H1 (cell line): ENCODE measurements around the gene DCBLD1. TPM values are rescaled to one million over a fixed set of nuclear protein-coding genes. Genes with fewer than 3 reads are reported as not detected.
A peak's percentile ranks its signal among the peaks of the same experiment; 100 is the strongest.

Source experiments
- CTCF ChIA-PET: fragments of 300-600 bp; sonication (Branson Sonifier 250); formaldehyde crosslinking; loops from one replicate; lab custom pipeline; 2021; ENCODE audit not compliant: partially characterized antibody; lab: Charles Lee
- POLR2A ChIA-PET: fragments of 300-600 bp; sonication (Branson Sonifier 250); formaldehyde crosslinking; loops from one replicate; lab custom pipeline; 2021; ENCODE audit warnings: inconsistent platforms; ENCODE audit not compliant: partially characterized antibody; lab: Charles Lee
- DNase-seq, 2 experiments: peaks; one replicate each; pipeline versions ENCODE4 v3.0.0 to v3.0.0-alpha.2; 2010 to 2022; ENCODE audit warnings: low spot score in 2 of 2, low read depth in 1 of 2, mixed read lengths in 1 of 2
- FAIRE-seq: peaks from 2 replicates; lab custom pipeline; 2011; peaks lifted over from hg19 to GRCh38; lab: Jason Lieb, UNC
- H2AFZ ChIP-seq: 2 replicates; pipeline ENCODE4 v1.8.1; 2012; ENCODE audit warnings: low read length, inconsistent platforms
- H2AK5ac ChIP-seq: 2 replicates; pipeline ENCODE4 v1.6.1; 2013; ENCODE audit warnings: low read depth, low read length
- H2BK120ac ChIP-seq: replicated peaks from 2 replicates; pipeline ENCODE3; 2013; ENCODE audit warnings: low read depth, low read length, inconsistent platforms
- H2BK12ac ChIP-seq: 2 replicates; pipeline ENCODE4 v1.6.1; 2013; ENCODE audit warnings: low read depth, low read length
- H2BK15ac ChIP-seq: 2 replicates; pipeline ENCODE4 v1.6.1; 2013; ENCODE audit warnings: low read length
- H2BK20ac ChIP-seq: 2 replicates; pipeline ENCODE4 v1.6.1; 2013; ENCODE audit warnings: low read length
- H2BK5ac ChIP-seq: 2 replicates; pipeline ENCODE4 v1.6.1; 2013; ENCODE audit warnings: low read depth, low read length
- H3K14ac ChIP-seq: 2 replicates; pipeline ENCODE4 v1.6.1; 2013; ENCODE audit warnings: inconsistent platforms; ENCODE audit not compliant: insufficient read length
- H3K18ac ChIP-seq: 2 replicates; pipeline ENCODE4 v1.6.1; 2013; ENCODE audit warnings: low read length; ENCODE audit errors: extremely low read depth
- H3K23ac ChIP-seq: 2 replicates; pipeline ENCODE4 v1.6.1; 2013; ENCODE audit warnings: inconsistent platforms; ENCODE audit not compliant: insufficient read length
- H3K23me2 ChIP-seq: 2 replicates; pipeline ENCODE4 v1.6.1; 2013; ENCODE audit warnings: low read depth, low read length
- H3K27ac ChIP-seq: 2 replicates; pipeline ENCODE4 v1.6.1; 2011; ENCODE audit warnings: low read depth, low read length, inconsistent platforms
- H3K27me3 ChIP-seq, 4 experiments: replicated peaks in 1 of 4; 1 replicate in 1 of 4; 2 replicates in 3 of 4; pipeline versions ENCODE4 v1.6.1 to v1.8.1; 2011 to 2013; ENCODE audit warnings: low read length in 3 of 4, mild to moderate bottlenecking in 3 of 4, inconsistent platforms in 2 of 4, mixed read lengths in 2 of 4, moderate library complexity in 1 of 4; ENCODE audit not compliant: control insufficient read depth in 3 of 4, insufficient read depth in 3 of 4; ENCODE audit errors: extremely low read depth in 1 of 4
- H3K36me3 ChIP-seq, 4 experiments: 2 replicates each; pipeline versions ENCODE4 v1.6.1 to v1.8.1; 2011 to 2013; ENCODE audit warnings: mild to moderate bottlenecking in 4 of 4, low read length in 3 of 4, moderate library complexity in 2 of 4, control low read depth in 1 of 4, inconsistent platforms in 1 of 4; ENCODE audit not compliant: insufficient read depth in 4 of 4, control insufficient read depth in 2 of 4
- H3K4ac ChIP-seq: replicated peaks from 2 replicates; pipeline ENCODE3; 2013; ENCODE audit warnings: low read length, low read depth, mixed read lengths, inconsistent platforms; ENCODE audit not compliant: insufficient read length
- H3K4me1 ChIP-seq, 4 experiments: replicated peaks in 1 of 4; 1 replicate in 1 of 4; 2 replicates in 3 of 4; pipeline versions ENCODE4 v1.6.1 to v1.8.1; 2011 to 2013; ENCODE audit warnings: low read length in 3 of 4, inconsistent platforms in 2 of 4, mixed read lengths in 1 of 4; ENCODE audit not compliant: insufficient read depth in 4 of 4, control insufficient read depth in 3 of 4
- H3K4me2 ChIP-seq, 2 experiments: 2 replicates each; pipeline versions ENCODE4 v1.6.1 to v1.8.1; 2011 to 2013; ENCODE audit warnings: low read depth in 2 of 2, low read length in 2 of 2, control low read depth in 1 of 2, inconsistent platforms in 1 of 2, mild to moderate bottlenecking in 1 of 2; ENCODE audit not compliant: insufficient read depth in 1 of 2
- H3K4me3 ChIP-seq, 4 experiments: fragments of 200-600, 300-600 bp in 1 of 4; sonication (generic), shearing (Covaris generic), sonication (Bioruptor Twin) in 1 of 4; 2 replicates each; pipeline versions ENCODE4 v1.5.1 to v1.8.1; 2011 to 2016; ENCODE audit warnings: low read length in 4 of 4, low read depth in 3 of 4, control low read depth in 2 of 4, inconsistent platforms in 2 of 4, mild to moderate bottlenecking in 2 of 4, mixed read lengths in 1 of 4, moderate library complexity in 1 of 4; ENCODE audit not compliant: insufficient read depth in 2 of 4; ENCODE audit errors: extremely low read depth in 1 of 4
- H3K56ac ChIP-seq: replicated peaks from 2 replicates; pipeline ENCODE3; 2013; ENCODE audit warnings: low read depth, mild to moderate bottlenecking, mixed read lengths, low read length, inconsistent platforms; ENCODE audit not compliant: insufficient read length
- H3K79me1 ChIP-seq: 2 replicates; pipeline ENCODE4 v1.6.1; 2013; ENCODE audit warnings: low read depth, low read length, control low read depth
- H3K79me2 ChIP-seq, 2 experiments: 2 replicates each; pipeline versions ENCODE4 v1.6.1 to v1.8.1; 2012 to 2013; ENCODE audit warnings: low read length in 2 of 2, mild to moderate bottlenecking in 2 of 2, inconsistent platforms in 1 of 2; ENCODE audit not compliant: insufficient read depth in 2 of 2, control insufficient read depth in 1 of 2
- H3K9ac ChIP-seq, 4 experiments: replicated peaks in 1 of 4; 1 replicate in 1 of 4; 2 replicates in 3 of 4; pipeline versions ENCODE4 v1.6.1 to v1.8.1; 2011 to 2013; ENCODE audit warnings: low read depth in 3 of 4, low read length in 3 of 4, control low read depth in 2 of 4, mild to moderate bottlenecking in 2 of 4, moderate library complexity in 2 of 4, inconsistent platforms in 1 of 4; ENCODE audit errors: extremely low read depth in 1 of 4
- H3K9me3 ChIP-seq, 2 experiments: 2 replicates each; pipeline versions ENCODE4 v1.6.1 to v1.8.1; 2012 to 2013; ENCODE audit warnings: mild to moderate bottlenecking in 2 of 2, moderate library complexity in 2 of 2, control low read depth in 1 of 2, inconsistent platforms in 1 of 2, low read depth in 1 of 2, low read length in 1 of 2, mixed read lengths in 1 of 2; ENCODE audit not compliant: insufficient read depth in 2 of 2
- H4K20me1 ChIP-seq, 2 experiments: replicated peaks in 1 of 2; 2 replicates each; pipeline versions ENCODE3 to v1.8.1; 2011 to 2013; ENCODE audit warnings: inconsistent platforms in 2 of 2, low read length in 2 of 2, mild to moderate bottlenecking in 1 of 2; ENCODE audit not compliant: insufficient read depth in 2 of 2, control insufficient read depth in 1 of 2
- H4K5ac ChIP-seq: 2 replicates; pipeline ENCODE4 v1.6.1; 2013; ENCODE audit warnings: low read length, low read depth, mixed read lengths, inconsistent platforms; ENCODE audit not compliant: insufficient read length
- H4K8ac ChIP-seq: 2 replicates; pipeline ENCODE4 v1.8.0; 2013; ENCODE audit warnings: mild to moderate bottlenecking, moderate library complexity, low read length, inconsistent platforms; ENCODE audit not compliant: insufficient read depth; ENCODE audit errors: extremely low read depth
- H4K91ac ChIP-seq: replicated peaks from 2 replicates; pipeline ENCODE3; 2013; ENCODE audit warnings: low read length, mixed read lengths, inconsistent platforms; ENCODE audit not compliant: insufficient read length
- ATF3 ChIP-seq: IDR thresholded peaks from 2 replicates; pipeline ENCODE4 v1.6.1; 2011; ENCODE audit warnings: low read depth, mild to moderate bottlenecking, low read length; ENCODE audit not compliant: insufficient read depth
- CBX8 ChIP-seq: fragments of 300-800, 300-1000 bp; sonication (generic); IDR thresholded peaks from 2 replicates; pipeline ENCODE4 v1.7.1; 2016; ENCODE audit warnings: low read depth, low read length, borderline replicate concordance
- CHD1 ChIP-seq: IDR thresholded peaks from 2 replicates; pipeline ENCODE4 v1.6.1; 2012; ENCODE audit warnings: low read depth, low read length, improper control_type of control experiment
- CREB1 ChIP-seq: IDR thresholded peaks from 2 replicates; pipeline ENCODE4 v1.6.1; 2012; ENCODE audit warnings: inconsistent platforms
- GABPA ChIP-seq: IDR thresholded peaks from 2 replicates; pipeline ENCODE4 v1.6.1; 2011; ENCODE audit warnings: mild to moderate bottlenecking, low read length, moderate library complexity, borderline replicate concordance; ENCODE audit not compliant: insufficient read depth
- JUN ChIP-seq: IDR thresholded peaks from 2 replicates; pipeline ENCODE4 v1.6.1; 2011; ENCODE audit warnings: low read depth, mild to moderate bottlenecking, improper control_type of control experiment, low read length
- KDM4A ChIP-seq: IDR thresholded peaks from one replicate; pipeline ENCODE4 v1.7.1; 2012; ENCODE audit warnings: low read depth, mild to moderate bottlenecking, moderate library complexity, low read length, inconsistent platforms; ENCODE audit not compliant: severe bottlenecking
- NANOG ChIP-seq: IDR thresholded peaks from 2 replicates; pipeline ENCODE4 v1.6.1; 2011; ENCODE audit warnings: low read length, low read depth, mild to moderate bottlenecking, inconsistent platforms; ENCODE audit not compliant: insufficient read depth, poor library complexity, severe bottlenecking
- SIX5 ChIP-seq: IDR thresholded peaks from 2 replicates; pipeline ENCODE4 v1.6.1; 2011; ENCODE audit warnings: mild to moderate bottlenecking, low read depth, low read length
- TBP ChIP-seq: IDR thresholded peaks from 2 replicates; pipeline ENCODE4 v1.6.1; 2011; ENCODE audit warnings: low read depth, low read length, improper control_type of control experiment
- YY1 ChIP-seq: IDR thresholded peaks from 2 replicates; pipeline ENCODE4 v1.6.1; 2011; ENCODE audit warnings: low read depth, mild to moderate bottlenecking, low read length
- WGBS, 2 experiments: shearing (Covaris generic) in 1 of 2; methylation state at CpG; one replicate each; pipeline versions ENCODE4 v1.1.6 to v1.1.7; 2013 to 2015; ENCODE audit warnings: low lambda C conversion rate in 2 of 2, mixed read lengths in 2 of 2, inconsistent platforms in 1 of 2, low coverage in 1 of 2, missing lambda C conversion rate in 1 of 2; ENCODE audit not compliant: insufficient replicate concordance in 2 of 2, insufficient coverage in 1 of 2, insufficient read length in 1 of 2; ENCODE audit errors: extremely low coverage in 1 of 2, missing lambda C conversion rate in 1 of 2; 5-methylcytosine and 5-hydroxymethylcytosine counted together
- polyA plus RNA-seq, 7 experiments: library from polyadenylated mRNA; depleted of rRNA in 3 of 7; stranded (reverse) in 5 of 7; unstranded in 2 of 7; fragments of >200 nt in 5 of 7; fragments of 200-250 nt in 2 of 7; gene quantifications; 1 replicate in 5 of 7; 2 replicates in 1 of 7; 4 replicates in 1 of 7; pipeline versions ENCODE4 v1.2.1 to v1.2.3, GENCODE V29; 2011 to 2013; ENCODE audit warnings: missing spikeins in 2 of 7, mixed read lengths in 2 of 7
- total RNA-seq: library from RNA; stranded (reverse); fragmentation: NEBNext Ultra II Directional; extraction: Animal tissue kit (Norgen Biotek cat#: 25700); gene quantifications from 2 replicates; pipeline ENCODE4 v1.2.1, GENCODE V29; 2021

The DCBLD1 gene
- total and polyA plus RNA-seq, 2 of the 8 experiments (the other 6 are each of a cell fraction or from before 2014, with no cell fraction given) = 3.9 to 11.2 TPM

DNA sequence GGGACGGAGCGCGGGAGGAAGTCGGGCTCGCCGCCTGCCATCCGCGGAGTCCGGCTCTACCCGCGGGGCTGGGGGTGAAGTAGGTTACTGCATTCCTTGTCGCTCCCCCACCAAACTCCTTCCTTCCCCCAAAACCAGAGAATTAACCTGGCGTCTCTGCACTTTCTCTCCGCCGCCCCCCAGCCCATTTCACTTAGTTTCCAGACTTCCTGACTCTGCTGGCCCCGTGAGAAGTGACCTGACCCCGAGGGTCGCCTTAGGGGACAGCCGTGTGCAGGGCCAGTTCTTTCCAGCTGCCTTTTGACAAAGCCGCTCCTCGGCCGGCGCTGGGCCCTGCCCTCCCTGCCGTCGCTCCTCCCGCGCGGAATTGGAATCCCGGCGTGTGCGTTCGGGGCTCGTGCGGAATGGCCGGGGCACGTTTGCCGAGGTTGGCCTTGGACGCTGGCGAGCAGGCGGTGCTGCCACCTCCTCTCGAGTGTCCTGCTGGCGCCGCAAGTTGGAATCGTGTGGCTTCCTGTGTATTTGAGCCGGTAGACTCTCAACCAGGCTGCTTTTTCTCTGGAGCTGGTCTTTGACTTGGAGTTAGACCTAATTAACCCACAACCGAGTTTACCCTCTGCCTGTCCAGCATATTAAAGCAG lies 650 bp downstream of the DCBLD1 start:
- ChIA-PET CTCF (interaction anchor here (0.7 to 8.2 kb wide), 5 partner anchors 10 to 122 kb away, joined by 3 to 58 read pairs (median 4); no protein-coding TSS in a partner anchor), POLR2A (interaction anchor here (0.5 to 2.1 kb wide), 6 partner anchors 8 to 290 kb away, joined by 3 to 6 read pairs (median 4); partner anchors contain the start of gene GOPC)
- peaks cover 5 to 8% of the 10 kb centered on the region in 2 experiments; a peak in 2 of 4 replicates for H3K9me3 ChIP-seq
- H2BK20ac ChIP-seq = no peak overlapping the region
- peak overlapping the region; percentile 43 to 87 (median 74) for H3K9ac ChIP-seq
- peak overlapping the region; percentile 87 to 97 for H3K4me2 ChIP-seq
- H2BK5ac ChIP-seq = peak overlapping the region; percentile 38; the same call in 1 of the 2 replicates
- H2BK12ac ChIP-seq = no peak overlapping the region; the same call in 1 of the 2 replicates
- no peak overlapping the region for H4K91ac ChIP-seq
- no peak overlapping the region for H2AK5ac ChIP-seq
- H3K79me2 ChIP-seq = no peaks in the 10 kb centered on the region
- no peak overlapping the region for H2BK120ac ChIP-seq
- no peak overlapping the region; the same call in 1 of the 2 replicates for H3K18ac ChIP-seq
- no peak overlapping the region for H3K4ac ChIP-seq
- WGBS, 2 experiments = 1% methylated on average over 34 of the region's 46 CpGs; no CpG with 5 or more reads in 1 of the 2 experiments
- H3K4me3 ChIP-seq = peak overlapping the region; percentile 60 to 96 (median 71)
- H3K27ac ChIP-seq = no peak overlapping the region
- H2BK15ac ChIP-seq = no peak overlapping the region
- H4K5ac ChIP-seq = no peak overlapping the region
- no peak overlapping the region for H3K56ac ChIP-seq
- peak in 1 of 2 experiments; percentile 74 for DNase-seq
- H3K14ac ChIP-seq = no peak overlapping the region
- peak overlapping the region; percentile 88 for H2AFZ ChIP-seq
- no peak overlapping the region for H3K23ac ChIP-seq
- peaks cover 18% of the 10 kb centered on the region for H3K23me2 ChIP-seq
- H4K8ac ChIP-seq = peak overlapping the region; percentile 80; the same call in 1 of the 2 replicates
- FAIRE-seq = no peak
- peaks cover 0 to 3% (median 0%) of the 10 kb centered on the region in 4 experiments; a peak in 2 of 8 replicates for H3K36me3 ChIP-seq
- H3K27me3 ChIP-seq = peaks cover 0 to 27% (median 20%) of the 10 kb centered on the region in 4 experiments; a peak in 6 of 7 replicates
- H3K79me1 ChIP-seq = no peaks in the 10 kb centered on the region
- H4K20me1 ChIP-seq = no peaks in the 10 kb centered on the region
- H3K4me1 ChIP-seq = peaks cover 7 to 10% (median 8%) of the 10 kb centered on the region in 4 experiments
- TF ChIP-seq YY1 (peak; percentile 42; the same call in 1 of the 2 replicates), KDM4A (peak; percentile 50), CREB1 (peak; percentile 24; the same call in 1 of the 2 replicates), CBX8 (no peak), CHD1 (no peak), JUN (no peak), ATF3 (no peak), GABPA (no peak), TBP (0 out of 2 replicates have a peak, but pooled peaks have one; percentile 27), NANOG (no peak), SIX5 (no peak)
